GM18507 (cell line): ENCODE results near the gene PHOX2B.
"Not testable (repeated sequence)": the region's sequence is repeated elsewhere in the genome, so short reads cannot be mapped to it uniquely, and the experiment has no call there.

Source experiments
- DNase-seq: peaks from one replicate; pipeline ENCODE4 v3.0.0; 2011; ENCODE audit warnings: low read depth; ENCODE audit not compliant: insufficient read length; ENCODE audit errors: extremely low spot score
- FAIRE-seq: peaks from 2 replicates; lab custom pipeline; 2011; peaks lifted over from hg19 to GRCh38; lab: Jason Lieb, UNC

The PHOX2B gene

DNA sequence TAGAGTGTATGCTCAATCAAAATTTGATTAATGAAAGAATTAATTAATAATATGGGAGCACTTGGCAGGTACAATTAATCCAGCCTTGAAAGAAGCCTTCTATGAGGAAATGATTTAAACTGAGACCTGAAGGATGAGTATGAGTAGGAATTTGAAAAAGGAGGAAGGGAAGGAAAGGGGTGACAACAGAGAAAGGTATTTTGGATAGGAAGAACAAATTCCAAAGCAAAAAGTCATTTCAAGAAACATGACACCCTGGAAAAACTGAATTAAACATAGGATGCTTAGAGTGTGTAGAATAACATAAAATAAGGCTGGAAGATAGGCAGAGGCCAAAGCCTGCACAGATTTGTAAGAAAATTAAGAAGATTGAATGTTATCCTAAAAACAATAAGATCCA lies 29.6 kb downstream of the PHOX2B start:
- no peak for DNase-seq
- no peak for FAIRE-seq

DNA sequence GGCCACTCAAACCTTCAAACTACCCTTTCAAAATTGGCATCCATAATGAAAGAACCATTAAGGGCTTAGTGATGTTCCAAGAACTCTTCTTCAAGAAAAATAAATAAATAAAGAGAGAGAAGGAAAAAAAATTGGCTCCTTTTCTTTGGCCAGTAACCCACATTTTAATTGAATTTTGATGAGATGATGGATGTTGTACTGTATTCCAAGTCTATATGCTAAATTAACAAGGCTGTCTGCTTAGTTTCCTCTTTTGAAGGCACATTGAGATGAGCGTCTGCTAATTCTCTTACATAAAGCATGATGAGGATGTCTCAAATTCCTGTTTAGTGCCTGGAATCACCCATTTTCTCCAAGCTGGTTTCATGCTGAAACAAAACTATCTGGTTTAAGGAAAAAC lies 33.4 kb downstream of the PHOX2B start:
- FAIRE-seq (no peak), DNase-seq (no peak)

DNA sequence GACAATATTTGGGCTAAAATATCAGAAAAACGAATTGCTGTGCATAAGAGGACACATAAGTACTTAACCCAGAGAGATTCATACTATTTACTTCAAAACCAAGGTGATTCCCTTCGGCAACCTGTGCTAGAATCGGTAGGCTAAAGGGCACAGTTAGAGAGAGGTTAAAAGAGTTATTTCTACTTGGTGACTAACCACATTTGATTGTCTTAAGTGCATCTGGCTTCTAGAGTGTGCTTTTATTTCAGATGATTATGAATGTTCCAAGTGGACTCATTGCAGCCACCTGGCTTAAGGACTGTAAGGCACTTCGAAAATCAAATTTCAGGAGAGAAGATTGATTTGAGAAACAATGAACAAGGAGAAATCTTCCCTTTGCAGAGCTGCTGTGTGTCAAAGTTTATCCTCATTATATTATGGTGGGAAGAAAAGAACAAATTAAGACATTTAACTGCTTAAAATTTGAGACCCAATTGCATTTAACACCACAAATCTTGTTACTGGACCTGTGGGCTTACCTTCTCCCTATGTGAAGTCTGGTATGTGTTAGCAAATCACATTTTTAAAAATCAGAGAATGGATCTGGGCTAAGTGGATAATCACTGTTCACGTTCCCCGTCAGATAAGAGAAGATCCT lies 34.0 kb downstream of the PHOX2B start:
- no peak for DNase-seq
- no peak for FAIRE-seq

DNA sequence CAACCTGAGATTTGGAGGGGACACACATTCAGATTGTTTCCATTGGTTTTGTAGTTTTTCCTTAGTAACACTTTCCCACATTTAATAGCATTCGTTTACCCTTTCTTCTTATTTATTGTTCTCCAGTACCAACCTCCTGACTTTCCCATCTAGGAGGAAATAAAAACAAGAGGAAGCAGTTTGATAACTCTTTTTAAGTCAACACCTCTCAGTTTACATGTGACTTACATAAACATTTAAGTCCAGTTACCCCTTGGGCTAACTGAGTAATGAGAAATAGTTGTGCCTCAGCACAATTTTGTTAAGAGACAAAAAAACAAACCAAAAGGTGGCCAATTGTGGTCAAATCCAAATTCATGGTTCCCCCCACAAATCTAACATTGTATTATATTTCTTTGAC lies 34.8 kb downstream of the PHOX2B start:
- no peak for DNase-seq
- FAIRE-seq, result no peak

DNA sequence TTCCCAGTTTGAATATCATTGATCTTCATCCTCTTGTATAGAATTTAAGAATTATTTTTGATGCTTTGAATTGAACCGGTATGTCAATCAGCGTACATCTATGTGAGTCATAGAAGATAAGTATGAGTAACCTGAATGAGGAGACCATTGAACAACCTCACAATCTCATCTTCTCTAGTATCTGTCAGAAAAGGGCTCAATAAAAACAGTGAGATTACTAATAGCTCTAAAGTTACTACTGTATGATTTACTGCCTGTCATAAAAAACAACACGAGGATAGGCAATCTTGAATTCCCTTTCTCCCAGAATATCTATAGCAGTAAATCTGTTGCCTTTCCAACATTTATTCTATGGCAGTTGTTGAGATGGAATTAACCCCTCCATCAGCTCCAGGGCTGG lies 36.1 kb downstream of the PHOX2B start:
- DNase-seq (no peak), FAIRE-seq (no peak)

DNA sequence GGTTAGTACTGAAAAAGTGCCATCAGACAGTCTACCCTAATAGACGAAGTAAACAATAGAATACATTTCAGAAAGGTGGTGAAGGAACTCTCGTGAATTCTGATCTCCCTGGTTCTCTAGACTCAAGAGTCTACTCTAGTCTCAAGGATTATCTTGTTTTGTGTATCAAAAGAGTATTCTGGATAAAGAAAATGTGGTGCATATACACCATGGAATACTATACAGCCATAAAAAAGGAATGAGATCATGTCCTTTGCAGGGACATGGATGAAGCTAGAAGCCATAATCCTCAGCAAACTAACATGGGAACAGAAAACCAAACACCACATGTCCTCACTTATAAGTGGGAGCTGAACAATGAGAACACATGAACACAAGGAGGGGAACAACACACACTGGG lies 36.9 kb downstream of the PHOX2B start:
- FAIRE-seq, result not testable (repeated sequence)

DNA sequence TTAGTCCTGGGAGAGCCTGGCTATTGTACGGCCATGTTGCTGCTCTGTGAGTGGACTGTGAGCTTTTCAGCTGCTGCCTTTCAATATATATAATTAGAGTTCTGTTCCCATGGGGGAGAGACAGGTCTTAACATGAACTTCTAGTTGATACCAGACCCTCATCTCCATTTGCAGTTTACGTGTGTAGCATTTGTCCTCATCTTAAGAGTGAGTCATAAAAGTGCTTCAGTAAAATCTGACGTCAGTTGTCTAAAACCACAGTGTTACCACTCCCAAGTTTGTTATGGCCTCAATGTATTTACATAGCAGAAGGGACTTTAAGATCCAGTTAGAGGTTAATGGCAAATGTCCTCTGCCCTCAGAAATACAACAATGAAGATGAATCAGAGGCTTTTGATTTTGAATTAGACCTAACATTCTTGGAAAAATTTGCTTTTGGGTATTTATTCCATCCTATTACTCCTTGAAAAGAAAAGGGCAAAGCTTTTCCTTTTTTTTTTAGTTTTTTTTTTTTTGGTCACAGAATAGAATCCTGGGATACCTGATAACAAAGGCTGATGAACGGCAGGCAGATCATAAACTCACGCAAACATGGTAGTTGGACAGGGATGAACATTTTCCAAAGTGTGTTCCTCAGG lies 38.6 kb downstream of the PHOX2B start:
- FAIRE-seq (no peak), DNase-seq (no peak)

More for the DNA sequence above, 36.9 kb downstream of the PHOX2B start:
- not testable (repeated sequence) for DNase-seq

DNA sequence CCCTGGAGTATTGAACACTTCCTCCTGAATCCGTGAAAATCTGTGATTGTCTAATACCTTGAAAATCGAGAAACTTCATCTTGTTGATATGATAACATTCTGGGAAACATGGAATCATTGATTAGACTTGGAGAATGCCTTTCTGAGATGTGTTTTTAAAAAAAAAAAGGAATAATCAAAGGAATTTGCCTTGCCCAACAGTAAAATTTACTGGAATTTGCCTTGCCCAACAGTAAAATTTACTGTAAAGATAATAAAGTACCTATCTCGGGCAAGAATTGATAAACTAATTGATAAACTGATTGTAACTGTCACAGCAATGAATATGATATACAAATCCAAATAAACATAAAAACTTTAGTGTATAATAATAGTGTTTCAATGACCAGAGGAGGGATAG lies 44.7 kb downstream of the PHOX2B start:
- DNase-seq (no peak), FAIRE-seq (no peak)

DNA sequence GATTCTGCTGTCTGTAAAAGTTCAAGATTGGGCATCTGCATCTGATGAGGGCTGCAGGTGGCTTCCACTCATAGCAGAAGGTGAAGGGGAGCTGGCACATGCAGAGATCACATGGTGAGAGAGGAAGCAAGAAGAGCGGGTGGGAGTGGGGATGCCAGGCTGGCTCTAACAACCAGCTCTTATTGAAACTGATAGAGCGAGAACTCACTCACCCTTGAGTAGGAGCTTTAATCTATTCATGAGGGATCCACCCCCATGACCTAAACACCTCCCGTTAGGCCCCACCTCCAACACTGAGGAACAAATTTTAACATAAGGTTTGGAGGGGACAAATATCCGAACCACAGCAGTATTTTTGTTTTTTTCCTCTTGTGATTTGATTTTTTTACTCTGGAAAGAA lies 45.8 kb downstream of the PHOX2B start:
- FAIRE-seq (no peak), DNase-seq (no peak)

DNA sequence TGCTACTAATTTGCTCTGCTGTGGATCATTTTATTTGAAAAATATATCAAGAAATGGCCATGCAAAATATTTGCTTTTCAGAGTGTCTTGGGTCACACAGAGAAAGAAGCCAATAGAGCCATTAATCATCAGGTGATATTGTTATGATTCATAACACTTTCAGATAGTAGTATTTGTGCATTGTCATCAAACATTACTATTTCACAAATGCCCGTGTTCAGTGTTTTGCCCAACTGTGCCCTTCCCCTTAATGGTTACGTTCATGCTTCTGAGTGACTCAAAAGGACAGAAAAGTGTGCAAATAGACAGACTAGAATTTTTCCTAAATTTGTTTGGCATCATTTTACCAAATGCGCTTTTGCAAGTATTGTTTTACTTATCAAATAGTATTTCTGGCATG lies 46.5 kb downstream of the PHOX2B start:
- no peak for DNase-seq

DNA sequence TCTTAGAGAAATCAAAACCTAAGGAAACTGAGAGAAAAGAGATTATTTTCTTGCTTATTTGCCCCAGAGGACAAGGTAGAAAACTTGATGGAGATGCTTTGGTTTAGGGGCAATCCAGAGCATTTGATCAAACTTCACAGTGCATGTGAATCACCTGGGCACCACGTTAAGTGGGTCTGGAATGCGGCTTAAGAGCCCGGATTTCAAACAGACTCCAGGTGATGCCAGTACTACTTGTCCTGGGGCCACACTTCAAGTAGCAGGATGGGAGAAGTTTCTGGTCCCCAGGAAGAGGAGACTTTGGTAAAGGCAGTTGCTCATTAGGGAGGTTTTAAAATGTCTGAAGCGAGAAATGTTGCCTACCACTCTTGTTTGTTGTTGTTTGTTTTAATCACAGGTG lies 51.8 kb downstream of the PHOX2B start:
- DNase-seq (no peak), FAIRE-seq (no peak)

More for the DNA sequence above, 46.5 kb downstream of the PHOX2B start:
- no peak for FAIRE-seq

DNA sequence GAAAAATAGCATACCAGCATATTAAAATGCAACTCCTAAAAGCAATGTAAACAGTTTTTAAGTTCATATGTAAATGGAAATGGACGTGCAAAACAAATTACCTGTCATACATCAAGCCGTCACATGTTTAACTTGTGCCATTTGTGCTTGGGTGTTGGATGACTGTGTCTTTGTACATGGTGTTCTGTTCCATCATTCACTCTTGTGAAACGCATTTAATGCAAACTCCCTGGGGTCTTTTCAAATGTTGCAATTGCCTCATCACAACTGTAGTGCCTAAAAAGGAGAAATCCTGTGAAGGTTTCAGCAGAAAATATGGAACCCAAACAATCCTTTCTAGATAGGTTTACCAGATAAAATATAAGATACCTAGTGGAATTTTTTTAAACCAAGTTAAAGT lies 52.4 kb downstream of the PHOX2B start:
- DNase-seq (no peak), FAIRE-seq (no peak)
